Activated T-cell treated with anti-CD3 and anti-CD28 coated beads for 48 hours (primary cell): Measurements from ENCODE around the gene RNF144A.
"Not testable (repeated sequence)": the region's sequence is repeated elsewhere in the genome, so short reads cannot be mapped to it uniquely, and the experiment has no call there.

ENCODE experiments used
- DNase-seq: peaks from one replicate; pipeline ENCODE4 v3.0.0-alpha.2; 2020; ENCODE audit warnings: low read depth

RNF144A gene, protein sequence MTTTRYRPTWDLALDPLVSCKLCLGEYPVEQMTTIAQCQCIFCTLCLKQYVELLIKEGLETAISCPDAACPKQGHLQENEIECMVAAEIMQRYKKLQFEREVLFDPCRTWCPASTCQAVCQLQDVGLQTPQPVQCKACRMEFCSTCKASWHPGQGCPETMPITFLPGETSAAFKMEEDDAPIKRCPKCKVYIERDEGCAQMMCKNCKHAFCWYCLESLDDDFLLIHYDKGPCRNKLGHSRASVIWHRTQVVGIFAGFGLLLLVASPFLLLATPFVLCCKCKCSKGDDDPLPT

DNA sequence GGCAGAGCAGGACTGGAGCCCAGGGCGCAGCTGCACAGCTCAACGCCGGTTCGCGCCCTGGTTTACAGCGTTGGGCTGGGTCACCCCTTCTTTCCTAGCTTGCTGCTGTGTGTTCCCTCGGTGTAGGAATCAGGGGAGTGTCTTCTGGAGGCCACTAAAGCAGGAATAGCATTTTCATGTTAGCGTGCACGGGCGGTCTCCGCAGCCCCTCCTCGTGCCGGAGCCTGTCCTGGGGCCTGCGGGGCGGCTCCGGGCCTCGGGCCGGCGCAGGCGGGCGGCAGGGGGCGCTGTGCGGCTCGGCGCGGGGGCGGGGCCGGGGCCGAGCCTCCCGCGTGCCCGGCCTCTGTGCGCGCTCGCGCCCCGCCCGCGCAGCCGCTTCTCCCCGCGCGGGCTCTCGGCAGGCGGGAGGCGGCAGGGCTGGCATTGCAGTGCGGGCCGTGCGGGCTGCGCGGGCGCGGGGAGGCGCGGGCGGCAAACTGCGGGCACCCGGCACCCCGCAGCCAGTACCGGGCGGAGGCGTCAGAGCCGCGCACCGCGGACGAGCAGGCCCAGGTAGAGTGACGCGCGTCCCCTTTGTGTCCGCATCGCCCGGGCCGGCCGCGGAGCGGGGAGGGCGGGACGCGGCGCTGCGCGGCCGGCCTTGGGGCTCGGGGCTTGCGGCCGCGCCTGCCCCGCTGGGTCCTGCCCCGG is at the start of gene RNF144A:
Gene RNF144A, plus strand, starts transcription at position 342 of the 690 bp plus-strand sequence. CDS start 79,515 bp downstream, outside the sequence.
- peak; percentile 78 for DNase-seq

DNA sequence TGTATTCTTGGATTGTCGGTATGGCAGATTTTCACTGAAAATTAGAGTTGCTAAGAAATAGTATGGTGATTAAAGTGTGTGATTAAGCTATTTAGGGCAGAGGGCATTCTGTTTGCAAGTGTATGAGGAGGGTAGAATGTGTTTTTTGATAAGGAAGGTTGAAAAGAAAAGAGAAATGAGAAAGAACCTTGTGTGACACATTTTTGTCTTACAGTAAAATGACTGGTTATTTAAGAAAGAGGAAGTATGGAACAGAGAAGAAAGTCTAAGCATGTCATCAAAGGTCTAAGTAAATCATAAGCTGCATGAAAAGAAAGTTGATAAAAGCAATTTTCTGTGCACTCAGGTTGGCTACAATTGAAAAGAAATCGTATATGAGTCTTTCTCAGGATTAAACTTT is 44.8 kb upstream of the RNF144A start:
- DNase-seq = no peak

DNA sequence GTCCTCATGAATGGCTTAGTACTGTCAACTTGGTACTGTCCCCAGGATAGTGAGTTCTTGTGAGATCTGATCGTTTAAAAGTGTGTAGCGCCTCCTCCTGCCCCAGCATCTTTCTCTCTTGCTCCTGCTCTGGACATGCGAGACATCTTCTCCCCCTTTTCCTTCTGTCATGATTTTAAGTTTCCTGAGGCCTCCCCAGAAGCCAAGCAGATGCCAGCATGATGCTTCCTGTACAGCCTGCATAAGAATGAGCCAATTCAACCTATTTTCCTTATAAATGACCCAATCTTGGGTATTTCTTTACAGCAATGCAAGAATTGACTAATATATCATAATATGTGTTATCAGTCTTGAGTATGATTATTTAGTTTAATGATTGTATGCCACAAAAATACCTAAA is 43.2 kb upstream of the RNF144A start:
- no peak for DNase-seq

DNA sequence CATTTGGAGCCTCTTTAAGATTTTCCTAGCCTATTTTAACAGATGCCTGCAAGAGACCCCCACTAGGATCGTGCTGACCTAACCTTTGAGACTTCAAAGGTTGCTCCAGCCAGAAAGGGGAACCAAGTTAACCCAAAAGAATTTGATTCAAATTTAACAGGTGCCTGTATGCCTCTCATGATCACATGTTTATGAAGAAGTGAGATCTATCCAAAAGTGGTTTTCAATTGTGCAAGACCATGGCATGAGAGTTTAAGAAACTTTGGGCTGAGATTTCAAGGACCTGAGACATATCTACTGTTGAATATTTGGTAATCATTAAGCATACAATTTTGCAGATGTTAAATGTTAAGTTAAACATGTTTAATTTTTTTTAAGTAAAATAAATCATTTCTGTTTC is 40.9 kb upstream of the RNF144A start:
- no peak for DNase-seq

DNA sequence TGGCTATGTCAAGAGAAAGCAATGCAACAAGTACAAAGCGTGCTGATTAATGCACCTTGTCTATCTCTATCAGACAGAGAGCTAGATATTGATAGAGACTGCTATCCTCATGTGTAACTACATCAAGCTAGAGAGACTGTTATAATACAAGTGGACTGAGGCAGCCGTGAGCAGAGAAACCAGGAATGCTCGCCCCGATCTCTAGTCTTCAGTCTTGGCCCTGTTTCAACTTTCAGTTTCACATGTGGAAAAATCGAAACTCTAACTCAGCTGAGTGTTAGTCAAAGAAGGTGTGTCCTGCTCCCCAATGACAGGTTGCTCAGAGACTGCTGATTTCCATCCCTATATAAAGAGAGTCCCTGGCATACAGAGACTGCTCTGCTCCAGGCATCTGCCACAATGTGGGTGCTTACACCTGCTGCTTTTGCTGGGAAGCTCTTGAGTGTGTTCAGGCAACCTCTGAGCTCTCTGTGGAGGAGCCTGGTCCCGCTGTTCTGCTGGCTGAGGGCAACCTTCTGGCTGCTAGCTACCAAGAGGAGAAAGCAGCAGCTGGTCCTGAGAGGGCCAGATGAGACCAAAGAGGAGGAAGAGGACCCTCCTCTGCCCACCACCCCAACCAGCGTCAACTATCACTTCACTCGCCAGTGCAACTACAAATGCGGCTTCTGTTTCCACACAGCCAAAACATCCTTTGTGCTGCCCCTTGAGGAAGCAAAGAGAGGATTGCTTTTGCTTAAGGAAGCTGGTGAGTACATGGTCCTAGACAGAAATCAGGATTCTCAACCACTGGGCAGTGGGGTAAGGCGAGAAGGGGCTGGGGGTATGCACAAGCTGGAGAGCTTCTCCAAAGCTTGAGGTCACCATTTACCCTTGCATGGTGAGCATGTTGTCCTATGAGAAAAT is 39.6 kb upstream of the RNF144A start, which contains the start of gene RSAD2:
Gene RSAD2, plus strand, starts transcription at position 376 of the 903 bp plus-strand sequence. Its CDS starts 24 bp downstream, at position 400.
- DNase-seq = no peak

- no peak for DNase-seq
These were observed 38.7 kb upstream of the RNF144A start for GRCh38 chr2:6878549-6878948.

DNA sequence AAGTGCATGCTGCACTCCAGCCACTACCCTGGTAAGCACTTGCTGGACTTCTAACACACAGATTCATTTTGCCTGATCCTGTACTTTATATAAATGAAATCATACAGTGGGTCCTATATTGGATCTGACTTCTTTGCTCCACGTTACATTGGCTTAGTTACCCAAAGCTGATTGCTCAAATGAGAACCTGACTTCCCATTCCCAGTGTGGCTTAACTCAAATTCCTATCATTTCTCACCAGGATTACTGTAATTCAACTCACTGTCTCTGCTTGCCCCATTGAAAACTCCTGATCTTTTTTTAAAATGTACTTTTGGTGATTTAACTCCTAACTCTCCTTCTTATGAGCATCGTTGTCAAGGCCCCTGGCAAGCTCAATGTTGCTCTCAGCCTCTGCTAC is 38.2 kb upstream of the RNF144A start:
- no peak for DNase-seq

GRCh38 chr2:6880200-6880733 is 36.9 kb upstream of the RNF144A start:
- DNase-seq = no peak

GRCh38 chr2:6881046-6881445 is 36.2 kb upstream of the RNF144A start:
- no peak for DNase-seq

GRCh38 chr2:6881516-6881915 is 35.7 kb upstream of the RNF144A start:
- DNase-seq = no peak

GRCh38 chr2:6883448-6884122 is 33.6 kb upstream of the RNF144A start:
- no peak for DNase-seq

DNA sequence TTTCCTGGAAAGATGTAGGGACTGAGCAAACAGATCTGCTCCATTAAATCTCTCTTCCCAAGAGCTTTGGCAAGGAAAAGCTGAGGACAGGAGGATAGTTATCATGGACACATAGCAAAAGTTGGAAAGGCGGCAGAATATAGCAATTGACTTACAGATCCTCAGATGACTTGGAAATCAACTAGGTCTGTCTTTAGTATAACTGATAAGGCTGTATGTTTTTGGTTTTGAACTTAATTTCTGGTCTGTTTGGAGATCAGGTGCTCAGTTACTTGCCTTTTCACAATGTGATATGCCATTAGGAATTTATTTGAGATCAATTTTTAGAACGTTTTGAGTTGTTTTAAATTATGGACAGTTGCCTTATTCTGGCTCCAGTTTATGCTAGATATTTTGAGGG is 31.7 kb upstream of the RNF144A start:
- no peak for DNase-seq

DNA sequence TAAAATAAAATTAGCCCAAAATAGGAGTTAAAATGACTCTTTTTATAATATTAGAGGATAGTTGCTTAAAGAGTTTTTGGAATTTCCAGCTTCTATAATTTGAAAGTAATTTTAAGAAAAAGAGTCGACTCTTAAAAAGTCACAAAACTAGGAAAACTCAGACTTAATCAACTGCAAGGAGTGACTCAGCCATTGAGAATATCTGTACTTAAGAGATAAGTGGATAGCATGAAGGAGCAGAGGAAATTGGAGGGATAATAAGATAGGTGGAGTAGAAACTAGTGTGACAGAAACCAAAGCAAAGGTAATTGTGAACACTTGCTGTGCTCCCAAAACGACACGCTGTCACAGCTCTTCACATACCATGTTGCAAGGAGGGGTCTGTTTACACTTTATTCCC is 31.2 kb upstream of the RNF144A start:
- no peak for DNase-seq

DNA sequence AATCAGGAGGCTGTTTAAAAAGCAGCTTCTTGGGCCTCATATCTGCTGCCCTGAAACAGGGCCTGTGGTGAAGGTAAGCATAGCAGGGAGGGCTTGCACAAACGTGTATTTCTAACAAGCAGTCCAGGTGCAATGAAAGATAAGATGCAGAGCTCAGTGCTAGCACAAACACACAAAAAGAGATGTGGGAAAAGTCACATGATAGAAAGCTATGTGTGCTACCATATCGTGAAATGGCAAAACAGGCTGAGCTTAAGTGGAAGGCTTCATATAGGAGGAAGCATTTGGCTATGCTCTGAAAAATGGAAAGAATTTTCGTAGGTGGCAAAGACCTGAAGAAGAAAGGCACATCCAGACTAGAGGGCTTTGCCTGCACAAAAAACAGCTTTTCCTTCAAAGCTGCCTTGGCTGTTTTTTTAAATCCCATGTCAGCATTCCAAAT is 29.4 kb upstream of the RNF144A start:
- no peak for DNase-seq

DNA sequence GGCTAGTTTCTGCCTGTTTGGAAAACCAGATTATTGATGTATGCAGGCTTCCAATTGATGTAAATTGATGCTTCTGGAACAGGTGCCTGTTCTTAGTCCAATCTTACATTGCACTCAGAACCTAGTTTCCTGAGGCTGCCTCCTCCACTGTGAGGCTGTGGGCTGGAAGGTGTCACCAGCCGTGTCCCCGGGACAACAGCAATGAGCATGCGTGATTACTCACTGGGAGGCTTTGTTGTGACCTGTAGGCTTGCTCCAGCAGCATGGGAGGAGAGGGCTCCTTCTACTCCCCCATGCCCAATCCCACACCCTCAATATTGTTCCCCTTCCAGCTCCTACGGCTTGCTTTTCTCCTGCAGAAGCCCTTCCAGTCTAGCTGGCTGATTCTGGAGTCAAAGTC is 28.5 kb upstream of the RNF144A start:
- no peak for DNase-seq

DNA sequence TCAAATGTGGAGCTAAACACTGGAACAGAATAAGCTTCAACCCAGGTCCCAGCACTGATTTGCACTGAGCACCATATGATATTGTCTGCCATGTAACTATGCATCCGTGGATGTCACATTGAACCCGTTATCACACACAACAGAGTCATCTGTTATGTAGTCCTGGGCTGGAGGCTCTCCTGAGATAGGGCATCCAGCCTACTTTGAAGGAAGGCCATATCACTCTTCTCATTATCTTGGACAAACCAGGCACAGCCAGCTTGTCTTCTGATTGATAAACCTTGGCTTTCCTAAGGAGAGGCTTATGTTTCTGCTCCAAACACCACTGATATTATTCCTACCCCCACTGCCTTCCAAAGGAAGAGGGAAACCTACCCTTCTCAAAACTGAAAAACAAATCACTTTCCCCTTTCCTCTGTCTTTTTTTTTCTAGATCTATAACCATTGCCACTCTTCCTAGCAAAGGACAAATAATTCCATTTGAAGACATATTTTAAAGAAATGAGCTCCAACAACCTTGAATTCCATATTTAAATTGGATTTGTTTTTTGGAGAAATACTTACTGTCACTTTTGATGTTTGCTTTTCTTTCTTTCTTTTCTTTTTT is 23.2 kb upstream of the RNF144A start:
- DNase-seq = no peak

DNA sequence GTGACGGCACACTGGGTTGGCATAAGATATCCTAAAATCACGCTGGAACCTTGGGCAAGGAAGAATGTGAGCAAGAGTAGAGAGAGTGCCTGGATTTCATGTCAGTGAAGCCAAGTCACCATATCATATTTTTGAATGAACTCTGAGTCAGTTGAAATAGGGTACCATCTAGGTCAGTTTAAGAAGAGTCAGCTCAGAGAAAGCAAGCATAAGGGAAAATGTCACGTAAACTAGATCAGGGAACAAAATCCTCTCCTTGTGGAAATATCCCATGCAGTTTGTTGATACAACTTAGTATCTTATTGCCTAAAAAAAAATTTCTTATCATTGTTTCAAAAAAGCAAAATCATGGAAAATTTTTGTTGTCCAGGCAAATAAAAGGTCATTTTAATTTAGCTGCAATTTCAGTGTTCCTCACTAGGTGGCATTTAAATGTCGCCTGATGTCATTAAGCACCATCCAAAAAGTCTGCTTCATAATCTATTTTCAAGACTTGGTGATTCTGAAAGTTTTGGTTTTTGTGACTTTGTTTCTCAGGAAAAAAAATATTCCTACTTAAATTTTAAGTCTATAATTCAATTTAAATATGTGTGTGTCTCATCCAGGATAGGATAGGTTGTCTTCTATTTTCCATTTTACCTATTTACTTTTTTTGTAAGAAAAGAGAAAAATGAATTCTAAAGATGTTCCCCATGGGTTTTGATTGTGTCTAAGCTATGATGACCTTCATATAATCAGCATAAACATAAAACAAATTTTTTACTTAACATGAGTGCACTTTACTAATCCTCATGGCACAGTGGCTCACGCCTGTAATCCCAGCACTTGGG is 20.1 kb upstream of the RNF144A start:
- DNase-seq = no peak

DNA sequence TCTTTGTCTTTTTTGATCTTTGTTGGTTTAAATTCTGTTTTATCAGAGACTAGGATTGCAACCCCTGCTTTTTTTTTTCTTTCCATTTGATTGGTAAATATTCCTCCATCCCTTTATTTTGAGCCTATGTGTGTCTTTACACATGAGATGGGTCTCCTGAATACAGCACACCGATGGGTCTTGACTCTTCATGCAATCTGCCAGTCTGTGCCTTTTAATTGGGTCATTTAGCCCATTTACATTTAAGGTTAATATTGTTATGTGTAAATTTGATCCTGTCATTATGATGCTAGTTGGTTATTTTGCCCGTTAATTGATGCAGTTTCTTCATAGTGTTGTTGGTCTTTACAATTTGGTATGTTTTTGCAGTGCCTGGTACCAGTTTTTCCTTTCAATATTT is 14.6 kb upstream of the RNF144A start:
- DNase-seq = not testable (repeated sequence)

GRCh38 chr2:6905668-6906067 is 11.5 kb upstream of the RNF144A start:
- no peak for DNase-seq

- DNase-seq = no peak
These were observed 11.0 kb upstream of the RNF144A start for GRCh38 chr2:6906165-6906741.
